SK-N-MC (cell line): ENCODE measurements around the gene OR2G6.
"Not testable (repeated sequence)": the region's sequence is repeated elsewhere in the genome, so short reads cannot be mapped to it uniquely, and the experiment has no call there.

Experiments
- EZH2 ChIP-seq: fragments of 200-600 bp; sonication (generic); IDR thresholded peaks from one replicate; pipeline ENCODE4 v1.6.1; 2017; ENCODE audit warnings: antibody characterized with exemption
- POLR2AphosphoS5 ChIP-seq: IDR thresholded peaks from 2 replicates; pipeline ENCODE4 v1.6.1; 2012; ENCODE audit warnings: mild to moderate bottlenecking, low read depth, low read length, borderline replicate concordance

DNA sequence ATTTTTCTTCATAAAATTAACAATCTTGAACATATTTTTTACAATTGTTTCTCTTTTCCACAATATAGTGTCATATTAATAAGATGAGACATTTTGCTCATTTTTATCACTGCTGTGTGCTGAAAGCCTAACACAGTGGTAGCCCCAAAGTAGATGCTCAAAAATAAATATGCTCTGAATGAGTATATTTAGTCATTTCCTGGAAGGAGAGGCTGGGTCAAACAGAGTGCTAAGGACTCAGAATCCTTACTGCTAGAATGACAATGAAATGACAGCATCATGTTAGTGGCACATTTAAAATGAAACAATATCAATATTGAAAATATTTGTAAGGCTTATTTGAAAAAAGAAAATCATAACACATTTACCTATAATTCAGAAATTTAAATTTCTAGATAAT is 29.6 kb downstream of the OR2G6 start:
- not testable (repeated sequence) for TF ChIP-seq POLR2AphosphoS5, EZH2
